ENCODE data around the gene BCL2L11. TPM values are rescaled to one million over a fixed set of nuclear protein-coding genes. Genes with fewer than 3 reads are reported as not detected.
A peak's percentile ranks its signal among the peaks of the same experiment; 100 is the strongest.

Gene BCL2L11
- total and polyA plus RNA-seq, 9 of the 15 experiments (the other 6 are each of a cell fraction or from before 2014, with no cell fraction given): 2.2 to 18.8 (median 5.0) TPM

DNA sequence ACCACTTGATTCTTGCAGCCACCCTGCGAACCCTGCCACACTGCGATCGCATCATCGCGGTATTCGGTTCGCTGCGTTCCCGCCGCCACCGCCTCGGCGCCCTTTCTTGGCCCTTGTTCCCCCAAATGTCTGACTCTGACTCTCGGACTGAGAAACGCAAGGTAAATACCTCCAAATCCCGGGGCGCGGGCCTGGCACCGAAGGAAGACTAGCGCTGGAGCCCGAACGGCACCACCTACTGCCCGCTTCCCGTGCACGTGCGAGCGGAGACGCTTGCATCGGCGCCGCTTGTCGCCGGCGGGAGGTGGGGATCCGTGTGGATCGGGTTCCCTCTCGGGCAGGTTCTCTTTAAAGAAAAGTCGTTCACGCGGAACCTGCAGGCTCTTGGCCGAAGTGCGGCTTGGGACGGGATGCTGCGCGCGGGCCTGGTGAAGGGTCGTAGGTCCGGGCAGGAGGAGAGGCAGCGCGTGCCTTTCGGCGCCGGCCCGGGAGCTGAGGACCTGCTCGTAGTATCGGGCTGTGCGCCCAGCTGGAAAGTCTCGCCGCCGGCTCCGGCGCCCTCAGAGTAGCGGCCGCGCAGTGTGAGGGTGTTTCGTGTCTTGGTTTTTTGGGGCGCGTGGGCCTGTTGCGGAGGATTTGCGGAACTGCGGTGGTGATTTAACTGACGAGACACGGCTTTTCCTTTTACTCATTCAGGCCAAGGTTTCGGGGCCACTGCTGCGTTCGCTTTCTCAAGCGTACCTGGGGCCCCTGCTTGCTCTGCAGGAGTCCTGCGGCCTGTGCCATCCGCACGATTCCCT, 514 bp downstream of the BCL2L11 start (continued):
- TF ChIP-seq, protein P1, sequence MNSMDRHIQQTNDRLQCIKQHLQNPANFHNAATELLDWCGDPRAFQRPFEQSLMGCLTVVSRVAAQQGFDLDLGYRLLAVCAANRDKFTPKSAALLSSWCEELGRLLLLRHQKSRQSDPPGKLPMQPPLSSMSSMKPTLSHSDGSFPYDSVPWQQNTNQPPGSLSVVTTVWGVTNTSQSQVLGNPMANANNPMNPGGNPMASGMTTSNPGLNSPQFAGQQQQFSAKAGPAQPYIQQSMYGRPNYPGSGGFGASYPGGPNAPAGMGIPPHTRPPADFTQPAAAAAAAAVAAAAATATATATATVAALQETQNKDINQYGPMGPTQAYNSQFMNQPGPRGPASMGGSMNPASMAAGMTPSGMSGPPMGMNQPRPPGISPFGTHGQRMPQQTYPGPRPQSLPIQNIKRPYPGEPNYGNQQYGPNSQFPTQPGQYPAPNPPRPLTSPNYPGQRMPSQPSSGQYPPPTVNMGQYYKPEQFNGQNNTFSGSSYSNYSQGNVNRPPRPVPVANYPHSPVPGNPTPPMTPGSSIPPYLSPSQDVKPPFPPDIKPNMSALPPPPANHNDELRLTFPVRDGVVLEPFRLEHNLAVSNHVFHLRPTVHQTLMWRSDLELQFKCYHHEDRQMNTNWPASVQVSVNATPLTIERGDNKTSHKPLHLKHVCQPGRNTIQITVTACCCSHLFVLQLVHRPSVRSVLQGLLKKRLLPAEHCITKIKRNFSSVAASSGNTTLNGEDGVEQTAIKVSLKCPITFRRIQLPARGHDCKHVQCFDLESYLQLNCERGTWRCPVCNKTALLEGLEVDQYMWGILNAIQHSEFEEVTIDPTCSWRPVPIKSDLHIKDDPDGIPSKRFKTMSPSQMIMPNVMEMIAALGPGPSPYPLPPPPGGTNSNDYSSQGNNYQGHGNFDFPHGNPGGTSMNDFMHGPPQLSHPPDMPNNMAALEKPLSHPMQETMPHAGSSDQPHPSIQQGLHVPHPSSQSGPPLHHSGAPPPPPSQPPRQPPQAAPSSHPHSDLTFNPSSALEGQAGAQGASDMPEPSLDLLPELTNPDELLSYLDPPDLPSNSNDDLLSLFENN (IDR thresholded peaks at IDR 0.05; ENCODE audit: low read depth in 2 of 2, low read length in 2 of 2): no peak
- TF ChIP-seq BHLHE40 (IDR thresholded peaks at IDR 0.05; ENCODE audit: low read length) (peak; percentile 93), FOXA3 (CRISPR knock-in tag; conservative IDR thresholded peaks at IDR 0.05 in 1 of 2, IDR thresholded peaks at IDR 0.05 in 1 of 2) (peak in 1 of 2 experiments; percentile 77; a peak in 1 of 4 replicates), TEAD4 (IDR thresholded peaks at IDR 0.05; ENCODE audit: low read length) (no peak), TEAD4 (CRISPR knock-in tag; IDR thresholded peaks at IDR 0.05; ENCODE audit: borderline replicate concordance) (peak; percentile 80; the same call in 1 of the 2 replicates), ZC3H4 (CRISPR knock-in tag; IDR thresholded peaks at IDR 0.05; ENCODE audit: borderline replicate concordance) (0 out of 2 replicates have a peak, but pooled peaks have one; percentile 84), LCOR (CRISPR knock-in tag; IDR thresholded peaks at IDR 0.05) (peak; percentile 43; the same call in 1 of the 2 replicates), RBM34 (IDR thresholded peaks at IDR 0.05; ENCODE audit: borderline replicate concordance, insufficient read depth, low read length) (no peak), PHB (CRISPR knock-in tag; IDR thresholded peaks at IDR 0.05) (no peak), KLF10 (CRISPR knock-in tag; IDR thresholded peaks at IDR 0.05) (no peak), MTF1 (CRISPR knock-in tag; IDR thresholded peaks at IDR 0.05; ENCODE audit: borderline replicate concordance) (no peak), NRF1 (conservative IDR thresholded peaks at IDR 0.05 in 1 of 2, IDR thresholded peaks at IDR 0.05 in 1 of 2) (peak in 1 of 2 experiments; percentile 12; a peak in 2 of 4 replicates), ZNF224 (CRISPR knock-in tag; IDR thresholded peaks at IDR 0.05) (0 out of 2 replicates have a peak, but pooled peaks have one; percentile 34), FOXJ2 (tag; IDR thresholded peaks at IDR 0.05) (0 out of 2 replicates have a peak, but pooled peaks have one; percentile 40)
- TF ChIP-seq, protein P2, sequence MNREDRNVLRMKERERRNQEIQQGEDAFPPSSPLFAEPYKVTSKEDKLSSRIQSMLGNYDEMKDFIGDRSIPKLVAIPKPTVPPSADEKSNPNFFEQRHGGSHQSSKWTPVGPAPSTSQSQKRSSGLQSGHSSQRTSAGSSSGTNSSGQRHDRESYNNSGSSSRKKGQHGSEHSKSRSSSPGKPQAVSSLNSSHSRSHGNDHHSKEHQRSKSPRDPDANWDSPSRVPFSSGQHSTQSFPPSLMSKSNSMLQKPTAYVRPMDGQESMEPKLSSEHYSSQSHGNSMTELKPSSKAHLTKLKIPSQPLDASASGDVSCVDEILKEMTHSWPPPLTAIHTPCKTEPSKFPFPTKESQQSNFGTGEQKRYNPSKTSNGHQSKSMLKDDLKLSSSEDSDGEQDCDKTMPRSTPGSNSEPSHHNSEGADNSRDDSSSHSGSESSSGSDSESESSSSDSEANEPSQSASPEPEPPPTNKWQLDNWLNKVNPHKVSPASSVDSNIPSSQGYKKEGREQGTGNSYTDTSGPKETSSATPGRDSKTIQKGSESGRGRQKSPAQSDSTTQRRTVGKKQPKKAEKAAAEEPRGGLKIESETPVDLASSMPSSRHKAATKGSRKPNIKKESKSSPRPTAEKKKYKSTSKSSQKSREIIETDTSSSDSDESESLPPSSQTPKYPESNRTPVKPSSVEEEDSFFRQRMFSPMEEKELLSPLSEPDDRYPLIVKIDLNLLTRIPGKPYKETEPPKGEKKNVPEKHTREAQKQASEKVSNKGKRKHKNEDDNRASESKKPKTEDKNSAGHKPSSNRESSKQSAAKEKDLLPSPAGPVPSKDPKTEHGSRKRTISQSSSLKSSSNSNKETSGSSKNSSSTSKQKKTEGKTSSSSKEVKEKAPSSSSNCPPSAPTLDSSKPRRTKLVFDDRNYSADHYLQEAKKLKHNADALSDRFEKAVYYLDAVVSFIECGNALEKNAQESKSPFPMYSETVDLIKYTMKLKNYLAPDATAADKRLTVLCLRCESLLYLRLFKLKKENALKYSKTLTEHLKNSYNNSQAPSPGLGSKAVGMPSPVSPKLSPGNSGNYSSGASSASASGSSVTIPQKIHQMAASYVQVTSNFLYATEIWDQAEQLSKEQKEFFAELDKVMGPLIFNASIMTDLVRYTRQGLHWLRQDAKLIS (CRISPR knock-in tag; IDR thresholded peaks at IDR 0.05): peak; percentile 79; the same call in 1 of the 2 replicates
- TF ChIP-seq, protein P3, sequence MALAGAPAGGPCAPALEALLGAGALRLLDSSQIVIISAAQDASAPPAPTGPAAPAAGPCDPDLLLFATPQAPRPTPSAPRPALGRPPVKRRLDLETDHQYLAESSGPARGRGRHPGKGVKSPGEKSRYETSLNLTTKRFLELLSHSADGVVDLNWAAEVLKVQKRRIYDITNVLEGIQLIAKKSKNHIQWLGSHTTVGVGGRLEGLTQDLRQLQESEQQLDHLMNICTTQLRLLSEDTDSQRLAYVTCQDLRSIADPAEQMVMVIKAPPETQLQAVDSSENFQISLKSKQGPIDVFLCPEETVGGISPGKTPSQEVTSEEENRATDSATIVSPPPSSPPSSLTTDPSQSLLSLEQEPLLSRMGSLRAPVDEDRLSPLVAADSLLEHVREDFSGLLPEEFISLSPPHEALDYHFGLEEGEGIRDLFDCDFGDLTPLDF (CRISPR knock-in tag; IDR thresholded peaks at IDR 0.05): 0 out of 2 replicates have a peak, but pooled peaks have one; percentile 36
- TF ChIP-seq, protein P4, sequence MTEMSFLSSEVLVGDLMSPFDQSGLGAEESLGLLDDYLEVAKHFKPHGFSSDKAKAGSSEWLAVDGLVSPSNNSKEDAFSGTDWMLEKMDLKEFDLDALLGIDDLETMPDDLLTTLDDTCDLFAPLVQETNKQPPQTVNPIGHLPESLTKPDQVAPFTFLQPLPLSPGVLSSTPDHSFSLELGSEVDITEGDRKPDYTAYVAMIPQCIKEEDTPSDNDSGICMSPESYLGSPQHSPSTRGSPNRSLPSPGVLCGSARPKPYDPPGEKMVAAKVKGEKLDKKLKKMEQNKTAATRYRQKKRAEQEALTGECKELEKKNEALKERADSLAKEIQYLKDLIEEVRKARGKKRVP (CRISPR knock-in tag; IDR thresholded peaks at IDR 0.05): no peak
